ENCODE data around the gene CPNE5.
A peak's percentile ranks its signal among the peaks of the same experiment; 100 is the strongest.
"Not testable (repeated sequence)": the region's sequence is repeated elsewhere in the genome, so short reads cannot be mapped to it uniquely, and the experiment has no call there.

Gene CPNE5

DNA sequence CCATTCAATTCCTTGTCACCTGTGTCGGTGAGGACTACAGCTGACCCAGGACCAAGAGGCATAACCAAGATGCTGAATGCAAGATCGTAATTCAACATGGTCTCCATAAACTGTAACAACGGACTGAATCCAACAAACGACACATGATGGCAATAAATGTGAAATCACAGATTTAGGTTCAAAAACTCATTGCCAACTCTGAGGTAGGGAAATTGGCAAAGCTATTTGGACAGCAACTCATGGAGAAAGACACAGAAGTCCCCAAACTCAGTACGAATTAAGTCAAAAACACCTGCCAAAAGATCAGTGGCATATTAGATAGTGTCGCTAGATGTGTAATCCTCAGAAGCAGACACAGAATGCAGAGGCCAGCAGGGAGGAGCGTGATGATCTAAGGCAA lies 25.0 kb downstream of the CPNE5 start:
- DNase-seq (ENCODE audit: low spot score) = no peak

DNA sequence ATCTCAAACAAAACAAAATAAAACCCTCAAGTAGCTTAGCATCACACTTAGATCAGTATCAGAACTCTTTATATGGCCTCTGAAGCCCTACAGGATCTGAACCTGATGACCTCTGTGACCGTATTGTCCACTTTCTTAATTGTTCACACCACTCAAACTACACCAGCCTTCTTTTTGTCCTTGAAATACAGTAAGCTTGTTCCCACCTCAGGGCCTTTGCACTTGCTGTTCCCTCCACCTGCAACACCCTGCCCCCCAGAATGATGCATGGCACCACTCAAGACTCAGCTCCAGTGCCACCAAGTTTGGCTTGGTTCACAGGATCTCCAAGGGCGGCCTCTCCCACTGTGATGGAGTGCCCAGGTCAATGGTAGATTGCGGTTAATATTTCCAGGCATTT lies 25.7 kb downstream of the CPNE5 start:
- DNase-seq (ENCODE audit: low spot score) = no peak

DNA sequence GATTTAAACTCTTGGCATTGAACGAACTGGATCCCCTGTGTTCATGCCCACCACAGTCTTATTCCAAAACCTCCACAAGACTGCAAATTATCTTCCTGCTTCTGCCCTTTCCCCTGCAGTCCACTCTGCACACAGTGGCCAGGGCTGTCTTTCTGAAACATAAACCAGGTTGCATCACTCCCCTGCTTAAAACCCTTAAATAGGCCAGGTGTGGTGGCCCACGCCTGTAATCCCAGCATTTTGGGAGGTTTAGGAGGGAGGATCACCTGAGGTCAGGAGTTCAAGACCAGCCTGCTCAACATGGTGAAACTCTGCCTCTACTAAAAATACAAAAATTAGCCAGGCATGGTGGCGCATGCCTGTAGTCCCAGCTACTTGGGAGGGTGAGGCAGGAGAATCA lies 26.2 kb downstream of the CPNE5 start:
- DNase-seq (ENCODE audit: low spot score) = not testable (repeated sequence)

DNA sequence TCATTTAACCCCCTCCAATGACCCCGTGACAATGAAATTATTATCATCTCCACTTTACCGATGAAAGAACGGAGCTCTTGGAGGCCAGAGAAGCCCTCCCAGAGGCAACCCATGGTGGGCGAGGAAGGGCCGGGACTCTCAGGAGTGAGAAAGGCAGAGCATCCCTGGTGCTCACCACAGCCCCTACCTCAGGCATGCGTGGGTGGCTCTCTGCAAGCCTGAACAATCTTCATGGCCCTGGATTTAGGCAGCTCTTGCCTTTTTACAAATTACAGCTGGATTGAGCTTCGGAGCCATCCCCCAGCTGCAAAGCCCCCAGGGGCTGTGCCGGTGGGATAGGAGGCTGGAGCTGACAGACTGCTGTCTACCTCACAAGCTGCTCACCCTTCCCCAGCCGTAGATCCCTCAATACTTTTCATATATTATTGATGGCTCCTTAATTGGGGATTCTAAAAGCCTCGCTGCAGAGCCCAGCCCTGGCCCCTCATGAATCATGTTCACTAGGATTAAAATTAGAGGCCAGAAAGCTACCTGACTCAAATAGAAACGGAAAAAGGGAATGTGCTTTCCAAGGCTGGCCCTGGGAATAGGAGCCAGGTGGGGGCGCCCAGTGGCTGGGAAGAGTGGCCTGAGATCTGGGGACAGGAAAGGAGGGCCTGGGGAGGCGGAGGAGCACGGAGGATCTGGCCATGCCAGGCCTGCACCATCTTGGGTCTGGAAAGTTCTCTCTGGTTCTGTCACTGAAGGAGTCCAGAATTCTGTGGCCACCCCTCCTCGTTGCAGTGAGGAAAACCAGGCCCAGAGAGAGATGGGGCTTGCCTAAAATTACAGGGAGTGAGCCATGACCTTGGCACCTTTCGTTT lies 29.1 kb downstream of the CPNE5 start:
- DNase-seq (ENCODE audit: low spot score) = no peak

DNA sequence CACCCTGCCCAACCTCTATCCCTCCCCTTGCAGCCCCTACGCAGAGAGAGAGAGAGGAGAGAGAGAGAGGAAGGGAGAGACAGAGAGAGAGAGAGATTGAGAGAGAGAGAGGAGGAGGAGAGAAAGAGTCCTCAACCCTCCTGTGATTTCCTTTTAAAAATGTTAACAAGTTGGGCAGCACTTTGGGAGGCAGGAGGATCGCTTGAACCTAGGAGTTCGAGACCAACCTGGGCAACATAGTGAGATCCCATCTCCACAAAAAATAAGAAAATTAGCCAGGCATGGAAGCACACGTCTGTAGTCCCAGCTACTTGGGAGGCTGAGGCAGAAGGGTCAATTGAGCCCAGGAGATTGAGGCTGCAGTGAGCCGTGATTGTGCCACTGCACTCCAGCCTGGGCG lies 30.1 kb downstream of the CPNE5 start:
- DNase-seq (ENCODE audit: low spot score) = no peak

DNA sequence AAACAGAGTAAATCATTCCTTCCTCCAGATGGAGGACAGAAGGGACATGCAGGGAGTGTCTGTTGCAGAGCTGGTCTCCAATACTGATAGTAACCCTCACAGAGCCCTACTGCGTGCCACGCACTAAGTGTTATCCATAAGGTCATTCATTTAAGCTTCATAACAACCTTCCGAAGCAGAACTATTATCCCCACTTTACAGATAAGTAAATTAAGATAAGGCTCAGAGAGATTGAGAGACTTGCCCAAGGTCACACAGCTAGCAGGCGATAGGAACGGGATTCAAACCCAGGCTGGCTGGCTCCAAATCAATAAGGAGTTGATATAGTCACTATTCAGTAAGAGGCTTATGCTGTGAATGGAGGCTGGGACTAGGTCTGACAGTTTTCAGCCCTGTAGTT lies 30.6 kb downstream of the CPNE5 start:
- no peak for DNase-seq (ENCODE audit: low spot score)

DNA sequence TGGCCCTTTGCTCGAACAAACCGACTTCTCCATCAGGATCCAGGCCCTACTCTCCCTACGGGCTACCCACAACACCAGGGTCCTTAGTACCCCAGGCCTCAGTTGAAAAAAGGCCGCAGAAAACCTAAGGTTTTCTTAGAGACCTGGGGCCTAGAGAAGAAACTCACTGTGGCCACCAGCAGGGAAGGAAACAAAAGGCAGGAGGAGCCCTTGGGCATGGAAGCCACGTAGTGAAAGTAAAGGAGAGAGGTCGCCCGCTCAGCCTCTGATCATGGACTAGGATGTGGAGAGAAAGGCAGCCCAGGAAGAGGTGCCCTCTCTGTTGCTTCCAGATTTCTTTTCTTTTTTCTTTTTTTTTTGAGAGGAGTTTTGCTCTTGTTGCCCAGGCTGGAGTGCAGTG lies 31.5 kb downstream of the CPNE5 start:
- no peak for DNase-seq (ENCODE audit: low spot score)

DNA sequence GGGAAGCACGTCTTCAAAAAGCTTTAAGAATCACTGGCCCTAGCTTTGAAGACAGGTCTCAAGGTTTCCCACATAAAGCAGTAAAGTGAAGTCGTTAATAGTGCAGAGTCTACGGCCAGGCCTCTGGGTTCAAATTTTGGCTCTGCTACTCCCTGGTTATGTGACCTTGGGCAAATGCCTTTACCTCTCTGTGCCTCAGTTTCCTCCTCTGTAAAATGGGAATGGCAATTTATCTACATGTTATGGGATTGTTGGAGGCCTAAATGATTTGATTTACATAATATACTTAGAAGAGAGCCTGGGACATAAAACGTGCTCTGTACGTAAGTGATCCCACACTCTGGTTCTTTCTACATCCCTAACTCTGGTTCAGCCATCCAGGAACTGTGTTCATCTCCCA lies 32.1 kb downstream of the CPNE5 start:
- DNase-seq (ENCODE audit: low spot score) = no peak

DNA sequence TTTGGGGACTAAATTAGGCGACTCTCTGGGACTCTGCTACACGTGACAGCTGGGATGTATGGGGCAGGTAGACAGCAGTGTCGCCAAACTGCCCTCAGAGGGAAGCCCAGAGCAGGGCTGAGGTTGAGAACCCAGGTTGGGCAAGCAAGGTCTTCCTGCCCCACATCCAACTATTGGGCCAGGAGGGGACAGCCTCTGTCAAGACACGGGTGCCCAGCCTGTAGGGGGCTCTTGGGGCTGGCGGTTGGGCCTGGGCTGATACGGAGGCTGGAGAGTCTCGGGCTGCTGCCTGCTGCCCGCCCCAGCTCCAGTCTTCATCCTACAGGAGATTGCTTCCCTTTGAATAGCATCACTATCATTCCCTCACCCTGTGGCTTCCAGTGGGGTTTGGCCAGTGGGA lies 33.3 kb downstream of the CPNE5 start:
- DNase-seq (ENCODE audit: low spot score) = no peak

DNA sequence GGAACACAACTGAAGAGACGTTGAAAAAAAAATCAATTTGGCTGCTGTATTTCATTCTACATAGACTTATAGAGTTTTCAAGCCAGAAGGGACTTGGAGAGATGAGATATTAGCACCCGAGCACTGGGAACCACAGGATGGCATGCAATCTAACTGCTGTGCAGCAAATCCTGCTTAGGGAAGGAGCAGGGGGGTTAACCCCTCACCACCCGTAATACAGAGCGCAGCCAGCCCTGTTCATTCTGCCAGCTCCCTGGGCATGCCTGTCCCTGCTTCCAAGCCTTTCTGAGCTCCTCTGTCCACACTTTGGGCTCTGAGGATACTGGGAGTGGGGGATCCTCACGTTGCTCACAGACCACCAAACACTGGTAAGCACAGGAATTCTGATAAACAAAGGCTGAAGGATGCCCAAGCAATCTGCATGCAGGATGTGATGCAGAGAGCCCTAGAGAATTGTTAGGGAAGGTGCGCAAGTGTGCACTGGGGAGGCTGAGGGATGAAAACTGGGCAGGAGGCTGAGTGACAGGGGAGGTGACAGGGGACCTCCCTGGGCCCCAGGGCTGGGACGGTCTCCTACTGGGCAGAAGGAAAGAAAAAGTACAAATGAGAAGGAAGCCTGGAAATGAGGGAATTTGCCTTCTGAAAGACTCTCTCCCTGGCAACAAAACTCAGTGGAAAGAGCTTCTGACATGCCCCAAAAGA lies 34.0 kb downstream of the CPNE5 start:
- DNase-seq (ENCODE audit: low spot score) = no peak

DNA sequence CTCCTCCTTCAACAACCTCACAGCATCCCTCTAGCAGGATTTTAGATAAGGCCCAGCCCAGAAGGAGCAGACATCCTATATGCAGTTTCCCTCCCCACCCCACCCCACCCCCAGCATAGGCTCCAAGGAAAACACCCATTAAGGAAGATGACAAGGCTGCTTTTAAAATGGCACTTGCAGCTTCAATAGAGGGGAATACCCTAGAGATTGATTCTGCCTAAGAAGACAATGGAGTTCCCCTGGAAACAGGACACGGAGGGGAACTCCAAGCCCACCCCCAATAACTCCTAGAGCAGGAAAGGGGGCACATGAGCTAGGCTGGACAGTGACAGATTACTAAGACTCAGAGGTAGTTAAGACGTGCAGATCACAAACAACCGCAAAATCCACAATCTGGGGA lies 34.7 kb downstream of the CPNE5 start:
- no peak for DNase-seq (ENCODE audit: low spot score)

DNA sequence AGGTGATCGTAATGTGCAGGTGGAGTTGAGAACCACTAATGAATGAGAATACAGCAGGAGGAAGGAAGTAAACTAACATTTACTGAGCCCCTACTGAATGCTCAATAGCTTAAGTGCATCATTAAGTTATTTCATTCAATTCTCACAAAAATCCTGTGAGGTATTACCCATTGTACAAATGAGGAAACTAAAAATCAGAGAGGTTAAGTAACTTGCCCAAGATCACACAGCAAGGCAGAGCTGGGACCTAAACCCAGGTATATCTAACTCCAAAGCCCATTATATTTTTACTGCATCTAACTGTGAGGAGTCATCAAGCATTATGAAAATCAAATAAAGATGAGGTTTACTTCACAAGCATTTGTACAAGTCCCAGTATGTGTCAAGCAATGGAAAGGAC lies 35.3 kb downstream of the CPNE5 start:
- DNase-seq (ENCODE audit: low spot score) = no peak

DNA sequence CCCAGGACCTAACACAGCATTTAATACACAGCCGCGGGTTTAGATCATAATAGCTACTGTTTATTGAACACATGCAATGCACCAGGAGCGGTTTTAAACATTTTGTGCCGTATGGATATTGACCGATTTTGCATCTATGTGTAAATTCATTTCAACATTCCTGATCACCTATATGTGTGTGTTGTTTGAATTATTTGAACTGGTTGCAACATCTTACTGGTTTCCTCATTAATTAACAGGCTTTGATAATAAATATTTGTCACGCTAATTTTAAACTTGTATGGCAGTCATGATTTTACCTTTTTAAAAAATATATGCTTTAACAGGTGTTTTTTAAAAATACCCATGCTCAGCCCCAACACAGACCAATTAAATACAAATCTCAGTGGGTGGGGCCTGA lies 35.8 kb downstream of the CPNE5 start:
- no peak for DNase-seq (ENCODE audit: low spot score)

DNA sequence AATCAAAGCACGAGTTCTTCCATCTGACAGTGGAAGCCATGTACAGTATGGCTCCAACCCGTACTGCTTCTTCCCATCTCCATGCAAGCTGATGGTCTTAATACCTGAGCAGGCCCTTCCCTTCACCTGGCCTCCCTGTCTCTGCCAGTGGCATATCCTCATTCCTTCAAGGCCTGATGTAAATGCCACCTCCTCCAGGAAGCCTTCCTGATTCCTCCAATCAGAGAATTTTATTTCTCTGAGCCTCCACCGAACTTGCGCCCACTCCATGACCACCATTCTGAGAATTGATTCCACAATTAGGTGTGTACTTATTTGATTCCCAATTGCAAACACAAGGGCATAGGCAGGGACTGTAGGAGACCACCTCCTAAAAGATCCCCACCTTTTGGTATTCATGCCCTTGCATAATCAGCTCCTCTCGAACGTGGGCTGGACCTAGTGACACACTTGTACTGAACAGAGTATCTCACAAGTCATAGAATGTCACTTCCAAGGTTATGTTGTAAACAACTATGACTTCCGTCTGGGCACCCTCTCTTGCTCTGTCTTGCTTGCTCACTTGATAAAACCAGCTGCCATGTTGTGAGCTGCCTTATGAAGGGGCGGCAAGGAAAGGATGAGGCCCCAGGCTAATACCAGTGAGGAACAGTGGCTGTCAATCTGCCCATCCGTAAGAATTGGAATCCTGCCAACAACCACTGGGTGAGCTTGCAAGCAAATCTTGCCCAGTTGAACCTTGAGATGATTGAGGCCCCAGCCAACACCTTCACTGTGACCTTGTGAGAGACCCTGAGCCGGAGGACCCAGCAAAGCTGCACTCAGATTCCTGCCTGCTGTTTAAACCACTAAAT lies 38.8 kb downstream of the CPNE5 start:
- peak; percentile 30 for DNase-seq (ENCODE audit: low spot score)

DNA sequence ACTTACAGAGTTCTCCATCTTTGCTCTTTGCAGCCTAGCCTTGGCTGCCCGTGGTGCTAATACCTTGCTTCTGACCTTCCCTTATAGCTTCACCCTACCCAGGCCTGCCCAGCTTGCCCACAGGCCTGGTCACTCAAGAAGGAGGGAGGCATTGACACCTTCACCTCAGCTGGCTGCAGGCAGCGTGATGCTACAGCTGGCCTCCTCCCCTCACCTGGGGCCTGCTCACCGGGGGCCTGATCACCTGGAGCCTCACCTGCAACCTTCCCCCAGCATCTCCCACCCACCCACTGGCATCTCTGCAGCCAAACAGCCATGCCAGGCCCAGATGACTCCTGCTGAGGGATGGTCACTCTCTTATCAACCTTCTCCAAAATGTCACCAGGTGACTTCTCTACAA lies 40.4 kb downstream of the CPNE5 start:
- no peak for DNase-seq (ENCODE audit: low spot score)

DNA sequence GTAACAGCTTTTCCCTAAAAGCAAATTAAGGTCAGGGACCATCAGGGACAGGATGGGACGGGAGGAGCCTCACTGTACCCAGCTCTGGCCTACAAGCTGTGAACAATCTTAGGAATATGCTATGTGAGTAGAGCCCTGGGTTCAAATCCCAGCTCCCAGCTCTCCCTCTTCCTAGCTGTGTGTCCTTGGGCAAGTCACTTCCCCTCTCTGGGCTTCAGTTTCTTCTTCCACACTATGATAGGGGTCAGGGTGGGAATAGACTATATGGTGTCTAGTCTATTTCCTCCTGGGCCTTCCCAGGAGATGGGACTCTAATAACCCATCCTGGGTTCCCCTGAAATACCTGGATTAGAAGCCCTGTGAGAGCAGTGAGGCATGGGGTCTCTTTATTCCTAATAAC lies 41.6 kb downstream of the CPNE5 start:
- DNase-seq (ENCODE audit: low spot score) = no peak

DNA sequence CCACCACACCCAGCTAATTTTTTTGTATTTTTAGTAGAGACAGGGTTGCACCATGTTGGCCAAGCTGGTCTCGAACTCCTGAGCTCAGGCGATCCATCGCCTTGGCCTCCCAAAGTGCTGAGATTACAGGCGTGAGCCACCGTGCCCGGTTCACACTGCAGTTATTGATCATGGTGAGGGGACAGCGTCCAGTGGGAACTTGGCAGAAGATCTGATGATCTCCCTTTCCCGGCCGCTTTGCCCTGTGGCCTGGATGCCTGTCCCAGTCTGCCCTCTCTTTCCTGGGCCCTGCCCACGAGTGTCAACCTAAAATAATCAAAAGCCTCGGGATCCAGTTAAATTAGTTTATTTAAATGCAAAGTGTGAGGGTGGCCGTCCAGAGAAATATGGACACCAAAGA lies 42.2 kb downstream of the CPNE5 start:
- no peak for DNase-seq (ENCODE audit: low spot score)

DNA sequence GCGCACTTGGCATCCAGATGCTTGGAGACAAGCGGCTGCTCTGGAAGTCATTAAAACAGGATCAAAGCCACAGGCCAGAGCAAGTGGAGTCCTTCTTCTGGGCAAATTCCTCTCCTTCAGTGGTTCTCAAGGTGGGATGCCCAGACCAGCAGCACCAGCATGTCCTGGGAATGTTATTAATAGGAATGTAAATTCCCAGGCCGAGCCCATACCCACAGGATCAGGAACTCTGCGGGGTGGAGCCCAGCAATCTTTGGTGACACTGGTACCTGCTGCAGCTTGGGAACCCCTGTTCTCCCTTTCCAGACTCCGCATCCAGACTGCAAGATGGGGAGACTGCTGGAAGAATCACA lies 44.6 kb downstream of the CPNE5 start:
- no peak for DNase-seq (ENCODE audit: low spot score)

DNA sequence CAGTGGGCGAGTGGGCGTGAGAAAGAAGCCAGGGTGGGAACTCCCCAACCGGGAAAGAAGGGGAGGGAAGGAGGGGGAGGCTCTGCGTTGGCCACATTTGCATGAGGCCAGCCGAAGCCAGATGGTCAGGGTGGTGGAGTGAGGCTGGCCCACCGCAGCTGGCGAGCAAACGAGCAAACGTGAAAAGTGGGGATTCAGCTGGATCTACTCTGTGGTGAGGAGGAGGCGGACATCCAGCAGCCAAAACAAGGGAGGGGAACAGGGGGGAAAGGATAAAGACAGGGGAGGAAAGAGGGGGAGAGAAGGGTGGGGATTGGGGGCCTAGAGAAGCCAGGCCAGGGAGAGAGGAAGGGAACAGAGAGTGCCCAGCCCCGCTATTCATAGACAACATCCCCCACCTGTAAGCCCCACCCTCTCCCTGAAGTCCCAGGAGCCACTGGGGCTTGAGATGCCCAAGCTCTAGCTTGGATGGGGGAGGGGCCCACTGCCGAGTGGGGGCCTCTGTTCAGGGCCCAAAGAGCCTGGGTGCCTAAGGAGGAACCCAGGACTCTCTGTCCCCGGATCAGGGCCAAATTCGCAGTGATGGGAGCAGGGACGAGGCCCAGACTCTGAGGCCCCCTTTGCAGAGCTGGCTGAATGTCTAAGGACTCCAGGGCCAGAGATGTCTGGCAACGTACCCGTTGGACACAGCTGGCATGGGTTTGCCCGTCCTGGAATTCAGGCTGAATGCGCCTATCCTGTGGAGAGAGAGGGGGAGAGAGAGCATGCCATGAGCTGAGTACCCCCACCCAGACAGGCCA lies 45.1 kb downstream of the CPNE5 start:
- DNase-seq (ENCODE audit: low spot score) = no peak

DNA sequence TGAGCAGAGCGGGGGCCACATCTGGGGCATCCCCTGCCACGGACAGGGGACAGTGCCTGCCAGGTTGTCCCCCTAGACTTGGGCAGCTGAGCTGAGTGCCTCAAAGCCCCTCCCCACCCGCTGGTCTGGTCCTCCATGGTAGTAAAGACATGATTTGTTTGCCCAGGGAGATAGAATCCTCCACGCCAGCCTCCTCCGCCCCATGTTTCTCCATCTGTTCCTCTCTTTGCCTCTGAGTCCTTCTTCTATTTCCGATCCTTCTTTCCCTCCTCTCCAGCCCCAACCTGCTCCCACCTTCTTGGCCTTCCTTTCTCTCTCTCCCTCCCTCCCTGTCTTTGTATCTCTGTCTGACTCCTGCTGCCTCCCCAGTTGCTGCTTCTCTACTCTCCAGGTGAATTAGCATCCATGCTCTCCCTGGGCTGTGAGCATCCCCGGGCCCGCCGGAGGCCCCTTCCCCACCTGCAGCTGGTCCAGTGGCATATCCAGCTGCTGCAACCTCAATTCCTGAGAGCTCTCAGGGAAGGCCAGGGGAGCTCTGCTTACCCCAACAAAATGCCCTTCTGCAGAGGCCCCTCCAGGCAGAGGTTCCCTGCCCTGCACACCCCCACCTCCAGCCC lies 45.8 kb downstream of the CPNE5 start:
- no peak for DNase-seq (ENCODE audit: low spot score)

DNA sequence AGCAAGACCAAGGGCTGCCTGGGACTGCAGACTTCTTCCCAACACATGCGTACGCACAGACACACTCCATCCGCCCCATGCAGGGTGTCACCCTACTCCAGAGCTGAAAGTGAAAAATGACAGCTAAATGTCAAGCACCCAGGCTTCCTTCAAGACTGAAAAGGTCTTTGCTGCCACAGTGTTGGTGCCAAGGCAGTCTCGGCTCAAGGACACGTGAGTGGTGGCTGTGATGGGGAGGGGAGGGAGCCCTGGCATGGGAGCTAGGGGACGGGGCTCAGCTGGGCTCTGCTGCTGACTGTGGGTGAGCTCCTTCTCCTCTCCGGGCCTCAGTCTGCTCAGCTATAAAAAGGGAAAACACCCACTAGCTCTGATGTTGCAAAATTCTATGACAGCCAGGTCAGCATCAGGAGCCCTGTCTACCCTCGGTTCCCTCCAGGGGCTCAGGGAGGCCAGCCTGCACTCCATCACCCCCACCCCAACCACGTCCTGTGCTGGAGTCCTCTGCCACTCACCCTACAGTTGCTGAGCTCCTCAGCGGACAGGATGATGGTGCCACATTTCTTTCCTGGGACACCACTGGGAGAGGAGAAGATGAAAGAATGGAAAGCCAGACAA lies 47.6 kb downstream of the CPNE5 start:
- no peak for DNase-seq (ENCODE audit: low spot score)

All from hematopoietic multipotent progenitor cell treated with erythropoietin and hydrocortisone succinate and interleukin-3 and kit ligand, for 15 days (in vitro differentiated cells).